Endothelial cell of umbilical vein (primary cell): Measurements from ENCODE around the gene EIF2B2.

ENCODE experiments used
- CTCF ChIP-seq, 2 donors: IDR thresholded peaks; 1 replicate in 1 of 2; 2 replicates in 1 of 2; pipeline ENCODE4 v1.5.1; 2011; ENCODE audit warnings: low read length in 2 of 2, mild to moderate bottlenecking in 2 of 2, moderate library complexity in 2 of 2, control low read depth in 1 of 2, inconsistent platforms in 1 of 2, low read depth in 1 of 2; ENCODE audit not compliant: insufficient read depth in 1 of 2; ENCODE audit errors: extremely low read depth in 1 of 2
- EZH2 ChIP-seq: IDR thresholded peaks from 2 replicates; pipeline ENCODE4 v1.6.1; 2012; ENCODE audit warnings: borderline replicate concordance, low read depth, mild to moderate bottlenecking, moderate library complexity, low read length, inconsistent platforms; ENCODE audit not compliant: severe bottlenecking
- FOS ChIP-seq: IDR thresholded peaks from 2 replicates; pipeline ENCODE4 v1.6.1; 2011; ENCODE audit warnings: mild to moderate bottlenecking, low read length, moderate library complexity, borderline replicate concordance; ENCODE audit not compliant: insufficient read depth
- GATA2 ChIP-seq: IDR thresholded peaks from 2 replicates; pipeline ENCODE4 v1.7.0; 2011; ENCODE audit warnings: low read depth, mild to moderate bottlenecking, moderate library complexity, mixed read lengths, low read length; ENCODE audit not compliant: insufficient read length, insufficient read depth
- JUN ChIP-seq: IDR thresholded peaks from 2 replicates; pipeline ENCODE4 v1.6.1; 2011; ENCODE audit warnings: borderline replicate concordance, low read depth; ENCODE audit not compliant: insufficient read length, insufficient read depth
- MAX ChIP-seq: IDR thresholded peaks from 2 replicates; pipeline ENCODE4 v1.6.1; 2011; ENCODE audit not compliant: insufficient read depth, insufficient read length
- MYC ChIP-seq: IDR thresholded peaks from one replicate; pipeline ENCODE4 v1.6.1; 2011; ENCODE audit warnings: mild to moderate bottlenecking, low read depth, low read length
- POLR2A ChIP-seq: IDR thresholded peaks from 2 replicates; pipeline ENCODE4 v1.6.1; 2012; ENCODE audit warnings: low read depth, mild to moderate bottlenecking, control low read depth, low read length
- POLR2AphosphoS5 ChIP-seq: IDR thresholded peaks from 2 replicates; pipeline ENCODE4 v1.6.1; 2012; ENCODE audit warnings: low read depth, mild to moderate bottlenecking, control low read depth, low read length, moderate library complexity; ENCODE audit not compliant: insufficient read depth

- no peak for TF ChIP-seq POLR2A
- TF ChIP-seq POLR2AphosphoS5 = no peak
- TF ChIP-seq CTCF (IDR thresholded peaks at IDR 0.05; ENCODE audit: extremely low read depth in 1 of 2, insufficient read depth in 1 of 2, low read depth in 1 of 2, low read length in 2 of 2) = no peak
- no peak for TF ChIP-seq FOS
- no peak for TF ChIP-seq MYC
- TF ChIP-seq MAX = no peak
- TF ChIP-seq EZH2 = no peak
- no peak for TF ChIP-seq JUN
- TF ChIP-seq GATA2 = no peak
These were observed 822 bp upstream of the EIF2B2 start for GRCh38 chr14:75001899-75002298.
